Embryonic facial prominence (tissue), 1 donor: ENCODE results near the gene GRM6.

Experiments used
- DNase-seq: peaks from one replicate; pipeline ENCODE4 v3.0.0-alpha.2; 2016; ENCODE audit errors: extremely low spot score

GRM6 gene

DNA sequence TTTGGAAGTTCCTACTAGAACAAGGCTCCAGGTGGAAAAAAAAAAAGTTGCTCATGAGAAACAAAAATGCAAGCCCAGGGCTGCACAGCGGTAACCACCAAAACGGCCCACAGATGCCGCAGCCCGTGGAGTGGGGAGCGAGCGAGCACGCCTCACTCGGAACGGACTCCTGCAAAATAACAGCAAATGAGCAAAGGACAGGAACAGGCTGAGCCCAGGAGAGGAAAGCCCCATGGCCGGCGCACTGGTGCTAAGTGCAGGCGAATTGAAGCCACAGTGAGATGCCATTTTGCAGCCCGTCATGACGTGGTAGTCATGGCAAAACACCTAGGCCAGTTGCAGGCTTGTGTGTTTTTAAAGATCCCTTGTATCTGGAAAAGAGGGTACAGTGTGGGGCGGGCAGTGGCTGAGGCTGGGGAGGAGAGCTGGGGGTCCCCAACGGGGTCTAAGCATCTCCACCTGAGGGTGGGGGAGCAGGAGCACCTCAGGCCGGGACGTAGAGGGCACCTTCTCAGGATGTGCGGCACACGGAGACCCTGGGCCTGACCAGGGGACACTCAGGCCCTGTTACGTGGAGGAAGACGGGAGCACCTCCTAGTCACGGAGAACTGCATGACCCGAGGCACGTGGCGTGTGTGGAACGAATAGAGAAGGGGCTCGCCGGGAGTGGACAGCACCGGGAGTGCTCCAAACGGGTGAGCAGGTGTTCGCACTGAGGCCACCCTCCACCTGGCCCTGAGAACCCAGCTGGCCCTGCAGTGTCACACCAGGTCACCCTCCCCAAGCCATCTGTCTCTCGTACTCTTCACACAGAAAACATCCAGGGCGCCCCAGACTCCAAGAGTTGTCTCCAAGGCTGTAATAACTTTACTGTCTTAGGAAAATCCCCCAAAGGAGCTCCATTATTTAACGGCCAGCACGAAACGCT, 10.7 kb downstream of the GRM6 start:
- DNase-seq: no peak

DNA sequence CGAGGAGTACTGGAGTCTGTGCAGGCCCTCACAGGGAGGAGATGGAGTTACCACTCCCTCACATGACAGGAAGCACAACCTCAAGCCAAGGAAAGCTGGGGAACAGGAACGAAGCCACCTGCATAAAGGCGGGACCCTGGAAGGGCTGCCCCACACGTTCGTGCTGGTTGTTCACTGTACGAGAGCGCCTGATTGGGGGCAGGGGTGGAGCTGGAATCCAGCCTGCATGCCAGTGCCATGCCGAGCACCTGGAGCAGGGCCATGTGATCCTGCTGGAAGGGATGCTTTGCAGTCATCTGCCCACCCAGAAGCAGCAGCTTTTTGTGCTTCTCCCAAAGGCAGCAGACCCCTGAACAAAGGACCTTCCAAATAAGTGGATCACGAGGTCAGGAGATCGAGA, 11.4 kb downstream of the GRM6 start:
- no peak for DNase-seq

DNA sequence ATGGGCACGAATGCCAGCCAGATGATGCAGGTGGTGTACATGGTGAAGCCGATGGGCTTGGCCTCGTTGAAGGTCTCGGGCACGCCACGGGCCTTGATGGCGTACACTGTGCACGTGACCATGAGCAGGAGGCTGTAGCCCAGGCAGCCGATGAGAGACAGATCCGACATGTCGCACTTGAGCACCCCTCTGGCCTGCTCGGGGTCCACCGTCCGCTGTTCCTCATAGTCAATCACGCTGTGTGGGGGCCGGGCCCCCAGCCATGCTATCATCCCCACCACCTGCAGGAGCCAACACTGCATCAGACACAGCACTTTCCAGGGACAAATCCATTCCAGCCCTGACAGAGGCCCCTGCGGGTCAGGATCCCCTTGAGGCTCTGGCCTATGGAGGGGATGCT, 12.2 kb downstream of the GRM6 start:
- DNase-seq: no peak

DNA sequence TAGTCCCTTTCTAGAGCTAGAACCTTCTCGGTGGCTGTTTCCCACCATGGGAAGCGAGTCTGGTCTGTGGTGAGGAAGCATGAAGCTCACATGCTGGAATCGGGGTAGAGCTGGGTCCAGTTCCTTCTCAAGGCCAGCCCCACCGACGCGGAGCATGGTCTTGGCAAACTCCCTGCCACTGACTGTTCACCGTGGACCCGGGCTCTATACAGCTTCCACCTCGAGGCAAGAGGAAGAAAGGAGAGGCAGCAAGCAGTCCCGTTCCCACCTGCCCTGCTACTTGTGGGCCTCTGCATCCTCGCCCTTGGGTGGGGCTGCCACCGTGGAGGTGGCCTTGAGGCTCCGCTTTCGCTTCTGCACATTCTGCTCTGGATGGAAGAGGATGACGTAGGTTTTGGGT, 13.7 kb downstream of the GRM6 start:
- no peak for DNase-seq

DNA sequence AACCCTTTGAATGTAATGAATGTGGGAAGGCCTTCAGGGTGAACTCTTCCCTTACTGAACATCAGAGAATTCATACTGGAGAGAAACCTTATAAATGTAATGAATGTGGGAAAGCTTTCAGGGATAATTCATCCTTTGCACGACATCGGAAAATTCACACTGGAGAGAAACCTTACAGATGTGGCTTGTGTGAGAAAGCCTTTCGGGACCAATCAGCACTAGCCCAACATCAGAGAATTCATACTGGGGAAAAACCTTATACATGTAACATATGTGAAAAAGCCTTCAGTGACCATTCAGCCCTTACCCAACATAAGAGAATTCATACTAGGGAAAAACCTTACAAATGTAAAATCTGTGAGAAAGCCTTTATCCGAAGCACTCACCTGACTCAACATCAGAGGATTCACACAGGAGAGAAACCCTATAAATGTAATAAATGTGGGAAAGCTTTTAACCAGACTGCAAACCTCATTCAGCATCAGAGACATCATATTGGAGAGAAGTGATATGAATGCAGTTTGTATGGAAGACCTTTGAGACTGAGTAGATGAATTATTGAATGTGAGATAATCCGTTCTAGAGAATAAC, 29.6 kb downstream of the GRM6 start:
- DNase-seq: no peak

DNA sequence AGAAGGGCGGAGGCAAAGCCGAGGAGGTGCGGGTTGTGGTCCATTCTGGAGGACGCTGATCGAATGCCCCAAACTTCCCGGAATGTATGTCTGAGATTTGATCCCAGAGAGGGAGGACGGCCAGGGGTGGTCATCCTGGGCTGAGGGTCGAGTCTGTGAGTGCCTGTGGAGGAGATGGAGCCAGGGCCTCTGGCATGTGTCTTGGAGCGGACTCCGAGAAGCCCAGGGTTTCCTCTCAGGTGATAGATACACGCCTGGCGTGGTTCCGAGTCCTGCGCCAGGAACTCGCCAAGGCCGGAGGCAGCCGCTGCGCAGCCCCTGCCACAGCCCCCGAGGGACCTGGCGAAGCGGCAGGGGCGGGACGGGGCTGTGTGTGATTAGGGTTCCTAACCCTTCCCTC, 53.8 kb downstream of the GRM6 start:
- DNase-seq: no peak

DNA sequence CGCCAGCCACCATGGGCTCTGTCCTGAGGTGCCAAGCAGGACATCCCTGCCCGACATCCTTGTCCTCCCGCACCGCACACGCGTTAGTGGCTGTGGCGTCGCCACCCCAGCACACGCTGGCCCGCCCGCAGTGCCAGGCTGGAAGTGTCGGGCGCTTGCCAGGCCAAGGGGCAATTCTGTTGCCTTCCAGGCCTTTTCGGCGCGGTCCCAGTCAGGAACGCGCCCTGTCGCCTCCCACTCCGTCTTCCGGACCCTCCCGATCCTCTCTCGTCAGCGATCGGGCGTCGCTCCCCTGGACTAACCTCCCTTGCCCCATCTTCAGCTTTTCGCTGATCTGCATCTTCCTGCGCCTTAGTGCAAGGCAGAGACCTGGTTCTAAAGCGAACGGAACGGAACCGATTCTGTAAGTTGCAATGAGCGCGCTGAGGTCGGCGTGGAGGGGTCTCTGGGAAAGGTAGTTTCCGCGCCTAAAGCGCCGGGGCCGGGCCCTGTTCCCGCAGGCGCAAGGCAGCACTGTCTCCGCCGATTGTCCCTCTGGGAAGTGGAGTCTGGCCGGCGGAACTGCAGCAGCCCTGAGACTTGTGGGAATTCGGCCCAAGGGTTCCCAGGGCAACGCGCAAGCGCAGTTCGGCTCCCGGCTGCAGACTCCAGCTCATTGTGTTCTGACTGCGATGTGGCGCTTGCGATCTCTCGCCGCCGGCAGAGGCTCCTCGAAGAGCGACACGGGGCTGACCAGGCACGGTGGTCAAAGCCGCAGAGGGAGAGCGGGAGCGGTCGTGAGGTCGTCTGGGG, 54.4 kb downstream of the GRM6 start, which contains the start of gene ZNF454:
Gene ZNF454, plus strand, starts transcription at position 630 of the 792 bp plus-strand sequence. CDS start 1,594 bp downstream, outside the sequence.
- peak; percentile 89 for DNase-seq

DNA sequence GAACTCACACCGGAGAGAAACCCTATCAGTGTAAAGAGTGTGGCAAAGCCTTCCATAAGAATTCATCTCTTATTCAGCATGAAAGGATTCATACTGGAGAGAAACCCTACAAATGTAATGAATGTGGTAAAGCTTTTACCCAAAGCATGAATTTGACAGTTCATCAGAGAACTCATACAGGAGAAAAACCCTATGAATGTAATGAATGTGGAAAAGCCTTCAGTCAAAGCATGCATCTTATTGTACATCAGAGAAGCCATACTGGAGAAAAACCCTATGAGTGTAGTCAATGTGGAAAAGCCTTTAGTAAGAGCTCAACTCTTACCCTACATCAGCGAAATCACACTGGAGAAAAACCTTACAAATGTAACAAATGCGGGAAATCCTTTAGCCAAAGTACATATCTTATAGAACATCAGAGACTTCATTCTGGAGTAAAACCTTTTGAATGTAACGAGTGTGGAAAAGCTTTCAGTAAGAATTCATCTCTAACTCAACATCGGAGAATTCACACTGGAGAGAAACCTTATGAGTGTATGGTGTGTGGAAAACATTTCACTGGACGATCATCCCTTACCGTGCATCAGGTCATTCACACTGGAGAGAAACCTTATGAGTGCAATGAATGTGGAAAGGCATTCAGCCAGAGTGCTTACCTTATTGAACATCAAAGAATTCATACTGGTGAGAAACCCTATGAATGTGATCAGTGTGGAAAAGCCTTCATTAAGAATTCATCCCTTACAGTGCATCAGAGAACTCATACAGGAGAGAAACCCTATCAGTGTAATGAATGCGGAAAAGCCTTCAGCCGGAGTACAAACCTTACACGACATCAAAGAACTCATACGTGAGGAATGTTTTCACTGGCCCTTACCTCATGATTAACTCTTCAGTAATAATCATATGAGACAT, 63.0 kb downstream of the GRM6 start:
- DNase-seq: no peak
